ENCODE measurements around the gene GPS1.

DNA sequence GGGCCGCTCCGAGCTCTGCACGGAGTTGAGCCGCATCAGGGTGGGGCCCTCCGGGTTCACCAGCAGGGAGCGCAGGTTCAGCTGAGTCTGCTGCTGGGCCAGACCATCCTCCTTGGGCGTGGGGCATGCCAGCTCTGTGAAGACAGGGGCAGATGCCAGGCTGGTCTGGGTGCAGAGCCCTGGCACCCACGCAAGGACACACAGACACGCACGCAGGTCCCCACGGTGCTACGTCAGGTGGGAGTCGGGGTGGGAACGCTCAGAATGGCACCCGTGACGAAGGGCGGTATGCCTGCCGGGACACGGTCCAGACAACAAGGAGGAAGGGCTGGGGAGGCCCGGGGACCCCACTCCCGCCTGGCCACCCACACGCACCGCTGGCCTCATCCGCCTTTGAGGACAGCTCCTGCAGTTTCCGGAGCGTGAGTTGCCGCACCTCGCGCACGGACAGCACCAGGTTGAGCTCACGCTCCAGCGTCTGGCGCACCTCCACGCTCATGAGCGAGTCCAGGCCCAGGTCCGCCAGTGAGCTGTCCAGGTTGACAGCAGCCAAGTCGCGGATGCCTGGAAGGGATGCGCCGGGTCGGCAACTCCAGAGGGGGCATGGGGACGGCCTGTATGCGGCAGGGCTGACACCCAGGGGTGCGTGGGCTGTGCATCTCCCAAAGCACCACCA, 29.2 kb downstream of the GPS1 start:
- TF ChIP-seq ZFP3 (CRISPR knock-in tag; IDR thresholded peaks at IDR 0.05) = no peak
- no peak for TF ChIP-seq TOX (CRISPR knock-in tag; IDR thresholded peaks at IDR 0.05; ENCODE audit: borderline replicate concordance)
- TF ChIP-seq, protein P1, sequence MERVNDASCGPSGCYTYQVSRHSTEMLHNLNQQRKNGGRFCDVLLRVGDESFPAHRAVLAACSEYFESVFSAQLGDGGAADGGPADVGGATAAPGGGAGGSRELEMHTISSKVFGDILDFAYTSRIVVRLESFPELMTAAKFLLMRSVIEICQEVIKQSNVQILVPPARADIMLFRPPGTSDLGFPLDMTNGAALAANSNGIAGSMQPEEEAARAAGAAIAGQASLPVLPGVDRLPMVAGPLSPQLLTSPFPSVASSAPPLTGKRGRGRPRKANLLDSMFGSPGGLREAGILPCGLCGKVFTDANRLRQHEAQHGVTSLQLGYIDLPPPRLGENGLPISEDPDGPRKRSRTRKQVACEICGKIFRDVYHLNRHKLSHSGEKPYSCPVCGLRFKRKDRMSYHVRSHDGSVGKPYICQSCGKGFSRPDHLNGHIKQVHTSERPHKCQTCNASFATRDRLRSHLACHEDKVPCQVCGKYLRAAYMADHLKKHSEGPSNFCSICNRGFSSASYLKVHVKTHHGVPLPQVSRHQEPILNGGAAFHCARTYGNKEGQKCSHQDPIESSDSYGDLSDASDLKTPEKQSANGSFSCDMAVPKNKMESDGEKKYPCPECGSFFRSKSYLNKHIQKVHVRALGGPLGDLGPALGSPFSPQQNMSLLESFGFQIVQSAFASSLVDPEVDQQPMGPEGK (CRISPR knock-in tag; IDR thresholded peaks at IDR 0.05; ENCODE audit: borderline replicate concordance) = no peak
